HepG2 (cell line): ENCODE measurements around the gene NDRG3. TPM values are rescaled to one million over a fixed set of nuclear protein-coding genes. Genes with fewer than 3 reads are reported as not detected.

Experiments
- ATAC-seq: fragments of 200-7000 bp; cut with Tn5 transposase; 3 replicates; pipeline ENCODE4 v1.9.1; 2020; ENCODE audit warnings: mild to moderate bottlenecking, moderate library complexity
- BruUV-seq: library from RNA; stranded (reverse); fragments of 400-500 nt; replicated peaks from 2 replicates; lab custom pipeline; 2021; lab: Mats Ljungman, UMichigan
- CTCF ChIA-PET: fragments of 300-600 bp; formaldehyde crosslinking; extraction: SDS; loops from one replicate; lab custom pipeline; 2021; ENCODE audit warnings: low total read pairs, inconsistent platforms, low intra/inter-chr PET ratio; lab: Yijun Ruan, JAX
- POLR2A ChIA-PET: fragments of 350-600 bp; sonication (Branson Sonifier 250); formaldehyde crosslinking; loops from one replicate; lab custom pipeline; 2020; ENCODE audit warnings: antibody characterized with exemption, inconsistent platforms; lab: Yijun Ruan, JAX
- DNase-seq: peaks from one replicate; pipeline ENCODE4 v3.0.0-alpha.2; 2015; ENCODE audit warnings: low spot score
- FAIRE-seq: peaks from 3 replicates; lab custom pipeline; 2011; peaks lifted over from hg19 to GRCh38; lab: Jason Lieb, UNC
- H2AFZ ChIP-seq: one replicate; pipeline ENCODE4 v1.6.1; 2011; ENCODE audit warnings: low read length, inconsistent platforms
- H3K27ac ChIP-seq: fragments of 300-600 bp; 3 replicates; pipeline ENCODE4 v1.8.0; 2011; ENCODE audit warnings: mixed run types, mild to moderate bottlenecking, mixed read lengths, low read length, inconsistent platforms; ENCODE audit not compliant: insufficient read depth; ENCODE audit errors: extremely low read length
- H3K27me3 ChIP-seq, 2 experiments: fragments of 200-600 bp in 1 of 2; 2 replicates in 1 of 2; 3 replicates in 1 of 2; pipeline versions ENCODE4 v1.6.0 to v1.8.0; 2011; ENCODE audit warnings: low read length in 2 of 2, mild to moderate bottlenecking in 2 of 2, moderate library complexity in 2 of 2, inconsistent platforms in 1 of 2; ENCODE audit not compliant: insufficient read depth in 2 of 2, control insufficient read depth in 1 of 2
- H3K36me3 ChIP-seq, 2 experiments: fragments of 200-600 bp in 1 of 2; replicated peaks in 1 of 2; 2 replicates in 1 of 2; 3 replicates in 1 of 2; pipeline versions ENCODE4 v1.5.1 to v1.8.0; 2011; ENCODE audit warnings: low read length in 2 of 2, inconsistent platforms in 1 of 2; ENCODE audit not compliant: insufficient read depth in 2 of 2, control insufficient read depth in 1 of 2
- H3K4me1 ChIP-seq: 2 replicates; pipeline ENCODE4 v1.5.1; 2012; ENCODE audit warnings: low read length, inconsistent platforms; ENCODE audit not compliant: insufficient read depth
- H3K4me2 ChIP-seq: 2 replicates; pipeline ENCODE4 v1.6.0; 2011; ENCODE audit warnings: low read depth, low read length, inconsistent platforms
- H3K4me3 ChIP-seq, 3 experiments: fragments of 200-600 bp in 1 of 3; sonication (generic), shearing (Covaris generic) in 1 of 3; replicated peaks in 1 of 3; 2 replicates each; pipeline ENCODE4 v1.5.1; 2011 to 2016; ENCODE audit warnings: low read length in 3 of 3, inconsistent platforms in 2 of 3, low read depth in 2 of 3, mild to moderate bottlenecking in 2 of 3, control low read depth in 1 of 3, mixed read lengths in 1 of 3; ENCODE audit not compliant: insufficient read depth in 1 of 3
- H3K79me2 ChIP-seq: one replicate; pipeline ENCODE4 v1.6.1; 2011; ENCODE audit warnings: low read length, inconsistent platforms; ENCODE audit not compliant: insufficient read depth
- H3K9ac ChIP-seq: 2 replicates; pipeline ENCODE4 v1.6.0; 2011; ENCODE audit warnings: mild to moderate bottlenecking, low read depth, low read length, inconsistent platforms; ENCODE audit not compliant: insufficient read depth
- H3K9me3 ChIP-seq: 2 replicates; pipeline ENCODE4 v1.5.1; 2012; ENCODE audit warnings: mild to moderate bottlenecking, low read length
- H4K20me1 ChIP-seq: 2 replicates; pipeline ENCODE4 v1.6.0; 2011; ENCODE audit warnings: inconsistent platforms, mild to moderate bottlenecking, low read length, moderate library complexity; ENCODE audit not compliant: insufficient read depth
- HNRNPL ChIP-seq: fragments of 200-400 bp; formaldehyde crosslinking; IDR thresholded peaks from 2 replicates; pipeline ENCODE4 v1.6.1; 2017; ENCODE audit warnings: mild to moderate bottlenecking, low read depth, low read length
- PBX2 ChIP-seq: IDR thresholded peaks from 2 replicates; pipeline ENCODE4 v1.6.1; 2016; ENCODE audit warnings: control low read depth
- RBM39 ChIP-seq: fragments of 200-400 bp; formaldehyde crosslinking; IDR thresholded peaks from one replicate; pipeline ENCODE4 v1.6.1; 2018; ENCODE audit warnings: antibody characterized with exemption, mild to moderate bottlenecking, low read depth, low read length; ENCODE audit not compliant: poor library complexity, severe bottlenecking
- WIZ ChIP-seq: sonication (generic); formaldehyde crosslinking; IDR thresholded peaks from 2 replicates; pipeline ENCODE4 v1.5.1; 2020; ENCODE audit warnings: mild to moderate bottlenecking, missing genetic modification reagents
- ZBTB40 ChIP-seq, 2 experiments: fragments of 450-650 bp in 1 of 2; sonication (generic) in 1 of 2; formaldehyde crosslinking in 1 of 2; IDR thresholded peaks; 2 replicates each; pipeline versions ENCODE4 v1.6.1 to v1.8.0; 2016 to 2022; ENCODE audit warnings: antibody characterized with exemption in 1 of 2, mild to moderate bottlenecking in 1 of 2, missing genetic modification reagents in 1 of 2
- ZNF281 ChIP-seq: sonication (generic); formaldehyde crosslinking; IDR thresholded peaks from 2 replicates; pipeline ENCODE4 v1.4.0; 2020; ENCODE audit warnings: missing genetic modification reagents, borderline replicate concordance
- ZNF607 ChIP-seq: sonication (generic); formaldehyde crosslinking; IDR thresholded peaks from 2 replicates; pipeline ENCODE4 v1.5.1; 2020; ENCODE audit warnings: missing genetic modification reagents, mild to moderate bottlenecking, borderline replicate concordance
- ZNF720 ChIP-seq: sonication (generic); formaldehyde crosslinking; IDR thresholded peaks from 2 replicates; pipeline ENCODE4 v1.4.0; 2020; ENCODE audit warnings: missing genetic modification reagents
- ZNF777 ChIP-seq: sonication (generic); formaldehyde crosslinking; IDR thresholded peaks from 2 replicates; pipeline ENCODE4 v1.4.0; 2020; ENCODE audit warnings: missing genetic modification reagents
- ZNF850 ChIP-seq: sonication (generic); formaldehyde crosslinking; conservative IDR thresholded peaks from 2 replicates; pipeline ENCODE4 v1.9.0; 2021; ENCODE audit warnings: mild to moderate bottlenecking, missing genetic modification reagents
- WGBS: methylation state at CpG from one replicate; pipeline ENCODE4 v1.1.6; 2017; ENCODE audit warnings: low lambda C conversion rate; 5-methylcytosine and 5-hydroxymethylcytosine counted together
- in situ Hi-C: cut with HindIII; loops from 2 replicates; pipeline ENCODE4 v1.10.0; 2017; ENCODE audit warnings: low pct_unique_long_range_greater_than_20kb; ENCODE audit not compliant: extremely low pct_ligation_motif_present
- intact Hi-C: fragments of 100-400 bp; cut with micrococcal nuclease; formaldehyde crosslinking; loops from one replicate; pipeline ENCODE4 v1.10.0; 2022; ENCODE audit not compliant: unreplicated experiment
- polyA plus RNA-seq, 8 experiments: library from polyadenylated mRNA; depleted of rRNA in 3 of 8; stranded (reverse) in 7 of 8; unstranded in 1 of 8; fragments of >200 nt; fragmentation: Illumina TruSeq in 4 of 8; extraction: Trizol in 4 of 8; gene quantifications; 2 replicates each; pipeline versions ENCODE4 v1.2.1 to v1.2.3, GENCODE V29; 2011 to 2016; ENCODE audit warnings: low read depth in 4 of 8, missing spikeins in 1 of 8, mixed read lengths in 1 of 8; ENCODE audit not compliant: insufficient read depth in 1 of 8
- total RNA-seq, 5 experiments: library from RNA; depleted of rRNA; stranded (reverse); fragments of >200 nt; fragmentation: Illumina TruSeq; extraction: Trizol; gene quantifications; 2 replicates each; pipeline ENCODE4 v1.2.3, GENCODE V29; 2016; ENCODE audit warnings: low read depth in 1 of 5

The NDRG3 gene
- total and polyA plus RNA-seq, 2 of the 13 experiments (the other 11 are each of a cell fraction or from before 2014, with no cell fraction given): 36.0 to 40.5 TPM

GRCh38 chr20:36773107-36773596 lies 27.3 kb upstream of the NDRG3 start:
- H3K79me2 ChIP-seq: peaks cover 10% of the 10 kb centered on the region
- ATAC-seq (peak; percentile 15), DNase-seq (no peak), FAIRE-seq (no peak)
- H3K27ac ChIP-seq: peak overlapping the region; percentile 94
- no peak overlapping the region for H2AFZ ChIP-seq
- peak overlapping the region; percentile 67 to 99 (median 92) for H3K4me3 ChIP-seq
- no peaks in the 10 kb centered on the region for H3K9me3 ChIP-seq
- ChIA-PET CTCF (interaction anchor here (0.9 kb wide), 1 partner anchor 161 kb away, joined by 3 read pairs; no protein-coding TSS in a partner anchor), POLR2A (interaction anchor here (0.6 to 1.6 kb wide), 24 partner anchors 9 to 316 kb away, joined by 3 to 14 read pairs (median 4); partner anchors contain the start of genes NDRG3, RAB5IF, TGIF2 and TLDC2)
- in situ Hi-C loops: no loop called here
- H4K20me1 ChIP-seq: no peaks in the 10 kb centered on the region
- peak overlapping the region; percentile 100 for H3K4me2 ChIP-seq
- WGBS: 1% methylated on average over 27 of the region's 28 CpGs
- BruUV-seq: TSS peak; percentile 78
- peak overlapping the region; percentile 99 for H3K9ac ChIP-seq
- H3K36me3 ChIP-seq: peaks cover 2 to 9% of the 10 kb centered on the region in 2 experiments; a peak in 4 of 5 replicates
- intact Hi-C loops: no loop called here
- peaks cover 36% of the 10 kb centered on the region for H3K4me1 ChIP-seq
- H3K27me3 ChIP-seq: no peaks in the 10 kb centered on the region; a peak in 1 of 5 replicates
- TF ChIP-seq HNRNPL: 0 out of 2 replicates have a peak, but pooled peaks have one; percentile 38
- no peak for TF ChIP-seq ZNF281
- no peak for TF ChIP-seq ZBTB40 (IDR thresholded peaks at IDR 0.05)
- peak; percentile 67; the same call in 1 of the 2 replicates for TF ChIP-seq ZBTB40 (CRISPR knock-in tag; IDR thresholded peaks at IDR 0.05)
- TF ChIP-seq ZNF607 (CRISPR knock-in tag): no peak
- TF ChIP-seq ZNF777: no peak
- TF ChIP-seq RBM39: peak; percentile 13
- no peak for TF ChIP-seq WIZ
- no peak for TF ChIP-seq PBX2 (CRISPR knock-in tag)
- TF ChIP-seq ZNF850 (CRISPR knock-in tag): peak; percentile 88; the same call in 1 of the 2 replicates
- no peak for TF ChIP-seq ZNF720 (CRISPR knock-in tag)
